HepG2 (cell line): Measurements from ENCODE around the gene CFAP46. TPM values are rescaled to one million over a fixed set of nuclear protein-coding genes. Genes with fewer than 3 reads are reported as not detected.

Experiments
- ATAC-seq: fragments of 200-7000 bp; cut with Tn5 transposase; 3 replicates; pipeline ENCODE4 v1.9.1; 2020; ENCODE audit warnings: mild to moderate bottlenecking, moderate library complexity
- BruUV-seq: library from RNA; stranded (reverse); fragments of 400-500 nt; replicated peaks from 2 replicates; lab custom pipeline; 2021; lab: Mats Ljungman, UMichigan
- CTCF ChIA-PET: fragments of 300-600 bp; formaldehyde crosslinking; extraction: SDS; loops from one replicate; lab custom pipeline; 2021; ENCODE audit warnings: low total read pairs, inconsistent platforms, low intra/inter-chr PET ratio; lab: Yijun Ruan, JAX
- POLR2A ChIA-PET: fragments of 350-600 bp; sonication (Branson Sonifier 250); formaldehyde crosslinking; loops from one replicate; lab custom pipeline; 2020; ENCODE audit warnings: antibody characterized with exemption, inconsistent platforms; lab: Yijun Ruan, JAX
- DNase-seq: peaks from one replicate; pipeline ENCODE4 v3.0.0-alpha.2; 2015; ENCODE audit warnings: low spot score
- FAIRE-seq: peaks from 3 replicates; lab custom pipeline; 2011; peaks lifted over from hg19 to GRCh38; lab: Jason Lieb, UNC
- H2AFZ ChIP-seq: one replicate; pipeline ENCODE4 v1.6.1; 2011; ENCODE audit warnings: low read length, inconsistent platforms
- H3K27ac ChIP-seq: fragments of 300-600 bp; 3 replicates; pipeline ENCODE4 v1.8.0; 2011; ENCODE audit warnings: mixed run types, mild to moderate bottlenecking, mixed read lengths, low read length, inconsistent platforms; ENCODE audit not compliant: insufficient read depth; ENCODE audit errors: extremely low read length
- H3K27me3 ChIP-seq, 2 experiments: fragments of 200-600 bp in 1 of 2; 2 replicates in 1 of 2; 3 replicates in 1 of 2; pipeline versions ENCODE4 v1.6.0 to v1.8.0; 2011; ENCODE audit warnings: low read length in 2 of 2, mild to moderate bottlenecking in 2 of 2, moderate library complexity in 2 of 2, inconsistent platforms in 1 of 2; ENCODE audit not compliant: insufficient read depth in 2 of 2, control insufficient read depth in 1 of 2
- H3K36me3 ChIP-seq, 2 experiments: fragments of 200-600 bp in 1 of 2; replicated peaks in 1 of 2; 2 replicates in 1 of 2; 3 replicates in 1 of 2; pipeline versions ENCODE4 v1.5.1 to v1.8.0; 2011; ENCODE audit warnings: low read length in 2 of 2, inconsistent platforms in 1 of 2; ENCODE audit not compliant: insufficient read depth in 2 of 2, control insufficient read depth in 1 of 2
- H3K4me1 ChIP-seq: 2 replicates; pipeline ENCODE4 v1.5.1; 2012; ENCODE audit warnings: low read length, inconsistent platforms; ENCODE audit not compliant: insufficient read depth
- H3K4me2 ChIP-seq: 2 replicates; pipeline ENCODE4 v1.6.0; 2011; ENCODE audit warnings: low read depth, low read length, inconsistent platforms
- H3K4me3 ChIP-seq, 3 experiments: fragments of 200-600 bp in 1 of 3; sonication (generic), shearing (Covaris generic) in 1 of 3; replicated peaks in 1 of 3; 2 replicates each; pipeline ENCODE4 v1.5.1; 2011 to 2016; ENCODE audit warnings: low read length in 3 of 3, inconsistent platforms in 2 of 3, low read depth in 2 of 3, mild to moderate bottlenecking in 2 of 3, control low read depth in 1 of 3, mixed read lengths in 1 of 3; ENCODE audit not compliant: insufficient read depth in 1 of 3
- H3K79me2 ChIP-seq: one replicate; pipeline ENCODE4 v1.6.1; 2011; ENCODE audit warnings: low read length, inconsistent platforms; ENCODE audit not compliant: insufficient read depth
- H3K9ac ChIP-seq: 2 replicates; pipeline ENCODE4 v1.6.0; 2011; ENCODE audit warnings: mild to moderate bottlenecking, low read depth, low read length, inconsistent platforms; ENCODE audit not compliant: insufficient read depth
- H3K9me3 ChIP-seq: 2 replicates; pipeline ENCODE4 v1.5.1; 2012; ENCODE audit warnings: mild to moderate bottlenecking, low read length
- H4K20me1 ChIP-seq: 2 replicates; pipeline ENCODE4 v1.6.0; 2011; ENCODE audit warnings: inconsistent platforms, mild to moderate bottlenecking, low read length, moderate library complexity; ENCODE audit not compliant: insufficient read depth
- NCOA5 ChIP-seq: sonication (generic); formaldehyde crosslinking; IDR thresholded peaks from 2 replicates; pipeline ENCODE4 v1.4.0; 2020; ENCODE audit warnings: missing genetic modification reagents
- RFXAP ChIP-seq: sonication (generic); formaldehyde crosslinking; IDR thresholded peaks from 2 replicates; pipeline ENCODE4 v1.4.0; 2020; ENCODE audit warnings: missing genetic modification reagents, borderline replicate concordance
- SP2 ChIP-seq: sonication (generic); formaldehyde crosslinking; IDR thresholded peaks from 2 replicates; pipeline ENCODE4 v1.5.1; 2020; ENCODE audit warnings: mild to moderate bottlenecking, missing genetic modification reagents
- TBX3 ChIP-seq: fragments of 450-650 bp; IDR thresholded peaks from 2 replicates; pipeline ENCODE4 v1.6.1; 2017; ENCODE audit warnings: antibody characterized with exemption, mild to moderate bottlenecking, inconsistent platforms, borderline replicate concordance
- ZNF20 ChIP-seq: sonication (generic); formaldehyde crosslinking; IDR thresholded peaks from 2 replicates; pipeline ENCODE4 v1.4.0; 2020; ENCODE audit warnings: mild to moderate bottlenecking, moderate library complexity, missing genetic modification reagents
- ZNF850 ChIP-seq: sonication (generic); formaldehyde crosslinking; conservative IDR thresholded peaks from 2 replicates; pipeline ENCODE4 v1.9.0; 2021; ENCODE audit warnings: mild to moderate bottlenecking, missing genetic modification reagents
- WGBS: methylation state at CpG from one replicate; pipeline ENCODE4 v1.1.6; 2017; ENCODE audit warnings: low lambda C conversion rate; 5-methylcytosine and 5-hydroxymethylcytosine counted together
- in situ Hi-C: cut with HindIII; loops from 2 replicates; pipeline ENCODE4 v1.10.0; 2017; ENCODE audit warnings: low pct_unique_long_range_greater_than_20kb; ENCODE audit not compliant: extremely low pct_ligation_motif_present
- intact Hi-C: fragments of 100-400 bp; cut with micrococcal nuclease; formaldehyde crosslinking; loops from one replicate; pipeline ENCODE4 v1.10.0; 2022; ENCODE audit not compliant: unreplicated experiment
- polyA plus RNA-seq, 8 experiments: library from polyadenylated mRNA; depleted of rRNA in 3 of 8; stranded (reverse) in 7 of 8; unstranded in 1 of 8; fragments of >200 nt; fragmentation: Illumina TruSeq in 4 of 8; extraction: Trizol in 4 of 8; gene quantifications; 2 replicates each; pipeline versions ENCODE4 v1.2.1 to v1.2.3, GENCODE V29; 2011 to 2016; ENCODE audit warnings: low read depth in 4 of 8, missing spikeins in 1 of 8, mixed read lengths in 1 of 8; ENCODE audit not compliant: insufficient read depth in 1 of 8
- total RNA-seq, 5 experiments: library from RNA; depleted of rRNA; stranded (reverse); fragments of >200 nt; fragmentation: Illumina TruSeq; extraction: Trizol; gene quantifications; 2 replicates each; pipeline ENCODE4 v1.2.3, GENCODE V29; 2016; ENCODE audit warnings: low read depth in 1 of 5
- TF ChIP-seq, protein P1 (sequence below): sonication (generic); formaldehyde crosslinking; IDR thresholded peaks from 2 replicates; pipeline ENCODE4 v1.4.0; 2020; ENCODE audit warnings: mild to moderate bottlenecking, missing genetic modification reagents
- TF ChIP-seq, protein P2 (sequence below): fragments of 450-650 bp; IDR thresholded peaks from 2 replicates; pipeline ENCODE4 v1.6.1; 2016

Gene CFAP46
- total and polyA plus RNA-seq, 2 of the 13 experiments (the other 11 are each of a cell fraction or from before 2014, with no cell fraction given) = 0.24 to 0.84 TPM

DNA sequence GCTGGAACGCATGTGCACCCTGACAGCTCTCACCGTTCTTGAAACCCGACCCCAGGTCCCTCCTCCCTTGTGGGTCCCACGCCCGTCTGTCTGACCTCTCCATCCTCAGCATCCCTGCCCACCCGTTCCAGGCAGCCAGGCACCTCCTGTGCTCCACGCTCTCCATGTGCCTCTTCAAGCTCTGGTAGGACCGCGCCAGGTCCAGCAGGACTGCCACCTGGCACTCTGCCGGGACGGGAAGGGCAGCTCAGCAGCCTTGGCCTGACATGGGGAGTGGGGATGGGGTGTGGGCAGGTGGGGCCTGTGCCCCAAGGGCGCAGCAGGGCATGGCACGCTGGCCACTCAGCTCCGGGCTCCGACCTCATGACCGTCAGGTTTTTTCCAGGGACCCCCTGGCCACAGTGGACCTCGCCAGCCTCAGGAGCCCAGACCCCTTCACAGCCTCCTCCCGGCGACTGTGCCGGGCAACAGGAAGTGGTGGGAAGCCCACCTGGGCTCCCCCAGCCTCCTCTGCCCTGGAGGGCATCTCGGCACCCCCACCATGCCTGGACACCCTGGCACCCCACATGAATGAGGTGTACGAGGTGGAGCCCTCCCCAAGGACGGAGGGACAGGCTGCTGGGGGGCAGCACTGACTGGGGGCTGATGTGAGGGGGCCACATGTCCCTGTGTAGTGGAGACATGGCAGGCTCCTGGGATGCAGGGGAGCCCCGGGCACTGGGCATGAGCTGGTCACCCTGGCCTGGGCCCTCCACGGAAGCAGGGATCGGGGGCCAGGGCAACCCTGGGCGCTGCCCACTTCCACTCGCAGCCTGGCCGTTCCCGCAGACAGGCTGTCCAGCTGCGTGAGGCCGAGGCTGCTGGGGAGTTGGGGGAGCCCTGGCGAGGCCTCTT, 131.3 kb downstream of the CFAP46 start (continued):
- no peak for TF ChIP-seq NCOA5 (CRISPR knock-in tag)
- TF ChIP-seq TBX3 = no peak
- TF ChIP-seq ZNF20 (CRISPR knock-in tag) = no peak
- TF ChIP-seq SP2 = no peak
- TF ChIP-seq, protein P1, sequence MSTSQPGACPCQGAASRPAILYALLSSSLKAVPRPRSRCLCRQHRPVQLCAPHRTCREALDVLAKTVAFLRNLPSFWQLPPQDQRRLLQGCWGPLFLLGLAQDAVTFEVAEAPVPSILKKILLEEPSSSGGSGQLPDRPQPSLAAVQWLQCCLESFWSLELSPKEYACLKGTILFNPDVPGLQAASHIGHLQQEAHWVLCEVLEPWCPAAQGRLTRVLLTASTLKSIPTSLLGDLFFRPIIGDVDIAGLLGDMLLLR = no peak
- TF ChIP-seq ZNF850 (CRISPR knock-in tag) = no peak

DNA sequence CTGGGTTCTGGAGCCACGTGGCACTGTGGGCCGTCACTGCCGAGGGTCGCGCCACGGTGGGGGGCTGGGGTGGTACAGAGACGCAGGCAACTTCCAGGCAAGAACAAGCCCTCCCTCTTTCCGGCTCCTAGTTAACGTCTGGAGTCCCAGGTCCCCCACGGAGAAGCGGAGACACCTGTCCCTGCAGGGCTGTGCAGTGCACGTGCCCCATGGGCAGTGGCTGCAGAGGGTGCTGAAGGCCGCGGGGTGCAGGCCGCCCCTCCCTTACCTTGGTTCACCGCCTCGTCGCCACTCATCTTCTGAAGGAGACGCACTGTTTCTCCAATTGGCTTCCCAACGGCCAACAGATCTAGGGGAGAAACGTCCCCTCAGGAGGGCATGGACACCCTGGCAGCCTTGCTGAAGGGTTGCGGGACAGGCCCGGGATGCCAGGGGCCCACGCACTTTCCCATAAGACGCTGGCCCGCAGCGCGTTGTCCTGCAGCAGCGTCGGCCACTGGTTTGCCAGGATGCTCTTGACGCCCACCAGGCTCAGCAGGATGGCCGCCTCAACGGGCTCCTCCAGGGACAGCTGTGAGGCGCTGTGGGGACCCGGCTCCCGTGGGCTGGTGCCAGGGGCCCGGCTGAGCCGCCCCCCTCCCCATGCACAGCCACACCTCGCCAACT, 132.1 kb downstream of the CFAP46 start:
- TF ChIP-seq, protein P2, sequence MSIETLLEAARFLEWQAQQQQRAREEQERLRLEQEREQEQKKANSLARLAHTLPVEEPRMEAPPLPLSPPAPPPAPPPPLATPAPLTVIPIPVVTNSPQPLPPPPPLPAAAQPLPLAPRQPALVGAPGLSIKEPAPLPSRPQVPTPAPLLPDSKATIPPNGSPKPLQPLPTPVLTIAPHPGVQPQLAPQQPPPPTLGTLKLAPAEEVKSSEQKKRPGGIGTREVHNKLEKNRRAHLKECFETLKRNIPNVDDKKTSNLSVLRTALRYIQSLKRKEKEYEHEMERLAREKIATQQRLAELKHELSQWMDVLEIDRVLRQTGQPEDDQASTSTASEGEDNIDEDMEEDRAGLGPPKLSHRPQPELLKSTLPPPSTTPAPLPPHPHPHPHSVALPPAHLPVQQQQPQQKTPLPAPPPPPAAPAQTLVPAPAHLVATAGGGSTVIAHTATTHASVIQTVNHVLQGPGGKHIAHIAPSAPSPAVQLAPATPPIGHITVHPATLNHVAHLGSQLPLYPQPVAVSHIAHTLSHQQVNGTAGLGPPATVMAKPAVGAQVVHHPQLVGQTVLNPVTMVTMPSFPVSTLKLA = 0 out of 2 replicates have a peak, but pooled peaks have one; percentile 6
- TF ChIP-seq RFXAP = no peak
- TF ChIP-seq, all 625 proteins: peak for 1
- no peak for FAIRE-seq

More for the DNA sequence above, 132.1 kb downstream of the CFAP46 start:
- Histone ChIP-seq H3K4me1 (no peaks in the 10 kb centered on the region), H3K9ac (no peak overlapping the region), H2AFZ (no peak overlapping the region), H3K9me3 (no peaks in the 10 kb centered on the region), H3K4me3 (no peak overlapping the region), H4K20me1 (no peaks in the 10 kb centered on the region), H3K79me2 (no peaks in the 10 kb centered on the region), H3K4me2 (no peak overlapping the region), H3K27me3 (peaks cover 8 to 56% of the 10 kb centered on the region in 2 experiments; a peak in 4 of 5 replicates), H3K36me3 (no peaks in the 10 kb centered on the region), H3K27ac (no peak overlapping the region)
- in situ Hi-C loops = no loop called here
- no TSS peak for BruUV-seq
- CTCF ChIA-PET = no interaction called here
- WGBS = 36% methylated on average over 10 of the region's 39 CpGs
- POLR2A ChIA-PET = no interaction called here
- ATAC-seq = no peak
- no peak for DNase-seq
- intact Hi-C loops = no loop called here
